Colonic mucosa (tissue), 4 donors: ENCODE results near the gene MYLK2. TPM values are rescaled to one million over a fixed set of nuclear protein-coding genes. Genes with fewer than 3 reads are reported as not detected.

ENCODE experiments used
- DNase-seq: peaks from one replicate; pipeline ENCODE4 v3.0.0-alpha.2; 2020
- H3K27ac ChIP-seq: fragments of 200-600 bp; one replicate; pipeline ENCODE4 v1.8.0; 2021
- H3K27me3 ChIP-seq: fragments of 200-600 bp; one replicate; pipeline ENCODE4 v1.8.0; 2021
- H3K36me3 ChIP-seq: fragments of 200-600 bp; one replicate; pipeline ENCODE4 v1.8.0; 2021
- H3K4me1 ChIP-seq: fragments of 200-600 bp; one replicate; pipeline ENCODE4 v1.8.0; 2021; ENCODE audit warnings: mild to moderate bottlenecking
- H3K4me3 ChIP-seq: fragments of 200-600 bp; one replicate; pipeline ENCODE4 v1.8.0; 2021
- H3K9ac ChIP-seq, 2 donors: one replicate each; pipeline ENCODE4 v1.7.0; 2013; ENCODE audit warnings: control low read depth in 2 of 2, low read depth in 2 of 2, low read length in 2 of 2
- H3K9me3 ChIP-seq: fragments of 200-600 bp; one replicate; pipeline ENCODE4 v1.8.0; 2021
- intact Hi-C: fragments of 100-400 bp; cut with DNase I; formaldehyde crosslinking; loops from one replicate; pipeline ENCODE4 v1.14.1; 2022
- total RNA-seq, 2 donors: library from RNA; stranded (reverse); fragmentation: NEBNext Ultra II Directional in 1 of 2; extraction: Animal tissue kit (Norgen Biotek cat#: 25700) in 1 of 2; gene quantifications; one replicate each; pipeline ENCODE4 v1.2.1, GENCODE V29; 2021
- TF ChIP-seq, protein P1 (sequence below): fragments of 200-600 bp; IDR thresholded peaks from one replicate; pipeline ENCODE4 v1.8.0; 2022; ENCODE audit warnings: antibody characterized with exemption, mild to moderate bottlenecking
- donor health status: healthy.
- donor health status: DM: no; HTN: no; CAD: no.
- donor health status: DM: no; HTN: no; CAD: no.

Gene MYLK2
- total RNA-seq, 2 donors from 2014 or later: 0.11 to 0.20 TPM

DNA sequence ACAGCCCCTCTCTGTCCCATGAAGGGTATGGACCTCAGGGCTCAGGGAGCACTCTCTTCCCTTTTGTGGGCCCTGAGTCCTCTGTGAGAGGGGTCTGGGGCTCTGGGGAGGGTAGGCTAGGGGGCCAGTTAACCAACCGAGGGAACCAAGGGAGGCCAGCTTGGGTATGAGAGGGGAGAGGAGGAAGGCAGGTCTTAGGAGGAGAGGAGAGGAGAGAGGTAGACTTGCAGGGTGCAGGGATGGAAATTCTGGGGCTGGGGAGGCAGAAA is 50.5 kb downstream of the MYLK2 start:
- H3K9me3 ChIP-seq: no peaks in the 10 kb centered on the region
- H3K4me1 ChIP-seq: no peaks in the 10 kb centered on the region
- H3K9ac ChIP-seq: peak overlapping the region in 1 of 2 donors; percentile 72
- no peak for DNase-seq
- intact Hi-C loops: no loop called here
- H3K27ac ChIP-seq: no peak overlapping the region
- H3K36me3 ChIP-seq: no peaks in the 10 kb centered on the region
- TF ChIP-seq, protein P1, sequence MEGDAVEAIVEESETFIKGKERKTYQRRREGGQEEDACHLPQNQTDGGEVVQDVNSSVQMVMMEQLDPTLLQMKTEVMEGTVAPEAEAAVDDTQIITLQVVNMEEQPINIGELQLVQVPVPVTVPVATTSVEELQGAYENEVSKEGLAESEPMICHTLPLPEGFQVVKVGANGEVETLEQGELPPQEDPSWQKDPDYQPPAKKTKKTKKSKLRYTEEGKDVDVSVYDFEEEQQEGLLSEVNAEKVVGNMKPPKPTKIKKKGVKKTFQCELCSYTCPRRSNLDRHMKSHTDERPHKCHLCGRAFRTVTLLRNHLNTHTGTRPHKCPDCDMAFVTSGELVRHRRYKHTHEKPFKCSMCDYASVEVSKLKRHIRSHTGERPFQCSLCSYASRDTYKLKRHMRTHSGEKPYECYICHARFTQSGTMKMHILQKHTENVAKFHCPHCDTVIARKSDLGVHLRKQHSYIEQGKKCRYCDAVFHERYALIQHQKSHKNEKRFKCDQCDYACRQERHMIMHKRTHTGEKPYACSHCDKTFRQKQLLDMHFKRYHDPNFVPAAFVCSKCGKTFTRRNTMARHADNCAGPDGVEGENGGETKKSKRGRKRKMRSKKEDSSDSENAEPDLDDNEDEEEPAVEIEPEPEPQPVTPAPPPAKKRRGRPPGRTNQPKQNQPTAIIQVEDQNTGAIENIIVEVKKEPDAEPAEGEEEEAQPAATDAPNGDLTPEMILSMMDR: no peak
- H3K27me3 ChIP-seq: peaks cover 20% of the 10 kb centered on the region
- peak overlapping the region; percentile 54 for H3K4me3 ChIP-seq

- H3K4me1 ChIP-seq: no peaks in the 10 kb centered on the region
- H3K4me3 ChIP-seq: peak within 1 kb of the TSS; percentile 54
- no peaks in the 10 kb centered on the region for H3K36me3 ChIP-seq
- H3K27me3 ChIP-seq: peaks cover 20% of the 10 kb centered on the region
- H3K9ac ChIP-seq: peak within 1 kb of the TSS; percentile 68 to 72
- H3K9me3 ChIP-seq: no peaks in the 10 kb centered on the region
- no peak within 1 kb of the TSS for H3K27ac ChIP-seq
- TF ChIP-seq, protein P1: no peak
- intact Hi-C loops: no loop called here
- DNase-seq: peak; percentile 39
These were observed 51.0 kb downstream of the MYLK2 start, which contains the start of the genes DUSP15 and TTLL9 for GRCh38 chr20:31869942-31870725. TSS of gene DUSP15 (minus strand) at chr20:31870527. CDS start at chr20:31870337, 190 bp downstream. TSS of gene TTLL9 (plus strand) at chr20:31870634. CDS start at chr20:31871127, 493 bp downstream.

DNA sequence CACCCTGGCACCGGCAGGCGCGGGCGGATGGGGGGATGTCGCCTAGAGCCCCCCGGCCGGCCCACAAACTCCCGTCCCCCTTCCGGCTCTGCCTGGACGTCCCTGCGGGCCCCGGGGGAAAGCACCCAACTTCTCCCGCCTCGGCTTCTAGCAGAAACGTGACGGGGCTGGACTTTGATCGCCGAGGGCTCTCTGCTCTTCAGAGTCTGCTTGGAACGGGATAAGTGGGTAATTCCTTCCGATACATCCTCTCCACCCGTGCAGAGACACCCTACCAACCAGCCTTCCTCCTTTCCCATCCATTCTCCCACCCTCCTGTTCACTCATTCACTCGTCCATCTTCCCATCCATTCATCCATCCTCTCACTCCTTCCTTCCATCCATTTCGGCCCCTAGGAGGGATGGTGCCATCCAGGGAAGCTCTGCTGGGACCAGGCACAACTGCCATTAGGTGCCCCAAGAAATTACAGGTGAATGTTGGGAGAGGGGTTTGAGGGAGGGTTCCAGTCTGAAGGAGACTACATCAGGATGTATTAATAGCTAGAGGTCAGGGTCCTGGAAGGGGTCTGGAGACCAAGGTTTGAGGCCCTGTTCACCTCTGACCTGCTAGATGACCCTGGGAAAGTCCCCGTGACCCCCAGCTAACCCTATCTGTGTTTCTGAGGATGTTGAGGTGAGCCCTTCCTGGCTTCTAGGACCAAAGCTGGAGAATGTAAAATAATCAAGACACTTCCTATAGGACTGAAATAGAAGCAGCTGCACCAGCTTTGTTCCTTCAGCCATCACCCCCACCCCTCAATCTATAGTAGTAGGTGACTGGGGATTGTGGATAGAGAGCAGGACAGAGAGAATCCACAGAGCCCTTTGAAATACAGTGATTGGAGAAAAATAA is 51.8 kb downstream of the MYLK2 start:
- TF ChIP-seq, protein P1: no peak
- Histone ChIP-seq H3K27me3 (peaks cover 20% of the 10 kb centered on the region), H3K9me3 (no peaks in the 10 kb centered on the region), H3K4me1 (no peaks in the 10 kb centered on the region), H3K27ac (no peak overlapping the region), H3K4me3 (peak overlapping the region; percentile 54), H3K9ac (peak overlapping the region; percentile 68 to 72), H3K36me3 (no peaks in the 10 kb centered on the region)
- intact Hi-C loops: no loop called here
- DNase-seq: no peak

DNA sequence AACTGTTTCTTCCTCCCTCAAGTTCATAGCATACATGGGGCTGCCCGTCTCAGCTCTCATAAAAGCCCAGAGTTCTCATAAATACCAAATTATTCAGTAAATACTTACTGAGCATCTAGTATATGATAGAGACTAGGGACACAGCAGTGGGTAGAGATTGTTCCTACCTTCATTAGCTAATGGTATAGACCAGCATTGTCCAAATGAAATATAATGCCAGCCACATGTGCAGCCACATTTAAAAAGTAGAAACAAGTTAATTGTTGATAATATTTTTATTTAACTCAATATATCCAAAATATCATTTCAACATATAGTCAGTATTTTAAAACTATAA is 52.4 kb downstream of the MYLK2 start:
- Histone ChIP-seq H3K4me3 (no peak overlapping the region), H3K27ac (no peak overlapping the region)
- TF ChIP-seq, protein P1: no peak

GRCh38 chr20:31872406-31872805 is 53.2 kb downstream of the MYLK2 start:
- no peak overlapping the region for H3K4me3 ChIP-seq
- H3K27me3 ChIP-seq: peaks cover 20% of the 10 kb centered on the region
- intact Hi-C loops: no loop called here
- no peak for DNase-seq
- no peak overlapping the region for H3K27ac ChIP-seq
- H3K36me3 ChIP-seq: no peaks in the 10 kb centered on the region
- TF ChIP-seq, protein P1: no peak
- no peaks in the 10 kb centered on the region for H3K4me1 ChIP-seq
- H3K9ac ChIP-seq: no peak overlapping the region
- H3K9me3 ChIP-seq: no peaks in the 10 kb centered on the region

More for the DNA sequence above, 52.4 kb downstream of the MYLK2 start:
- H3K36me3 ChIP-seq: no peaks in the 10 kb centered on the region
- intact Hi-C loops: no loop called here
- no peaks in the 10 kb centered on the region for H3K9me3 ChIP-seq
- no peaks in the 10 kb centered on the region for H3K4me1 ChIP-seq
- DNase-seq: no peak
- peaks cover 20% of the 10 kb centered on the region for H3K27me3 ChIP-seq
- H3K9ac ChIP-seq: no peak overlapping the region
